Spleen (tissue), 7 donors: ENCODE results near the gene TDRD9.
"Not testable (repeated sequence)": the region's sequence is repeated elsewhere in the genome, so short reads cannot be mapped to it uniquely, and the experiment has no call there.

Experiments used
- POLR2A ChIP-seq, 3 donors: fragments of 450-650 bp; IDR thresholded peaks; one replicate each; pipeline ENCODE4 v1.5.1; 2017; ENCODE audit warnings: antibody characterized with exemption in 3 of 3, mild to moderate bottlenecking in 1 of 3
- POLR2AphosphoS5 ChIP-seq, 3 donors: sonication (generic); formaldehyde crosslinking; IDR thresholded peaks; one replicate each; pipeline ENCODE4 v1.5.1; 2017; ENCODE audit warnings: antibody characterized with exemption in 3 of 3
- TF ChIP-seq, protein P1 (sequence below), 11 experiments: fragments of 200-600 bp in 7 of 11; fragments of 450-650 bp in 4 of 11; sonication (generic) in 4 of 11; IDR thresholded peaks in 8 of 11; conservative IDR thresholded peaks in 3 of 11; 1 replicate in 7 of 11; 2 replicates in 4 of 11; pipeline versions ENCODE4 v1.4.0 to v1.8.0; 2016 to 2021; ENCODE audit warnings: antibody characterized with exemption in 11 of 11, inconsistent platforms in 4 of 11, mild to moderate bottlenecking in 1 of 11
- donor health status: DM: no; HTN: no; CAD: no; lungs with moderate emphysema.
- donor health status: DM: no; HTN: no; CAD: no.
- donor health status: DM: no; HTN: no; CAD: no.

DNA sequence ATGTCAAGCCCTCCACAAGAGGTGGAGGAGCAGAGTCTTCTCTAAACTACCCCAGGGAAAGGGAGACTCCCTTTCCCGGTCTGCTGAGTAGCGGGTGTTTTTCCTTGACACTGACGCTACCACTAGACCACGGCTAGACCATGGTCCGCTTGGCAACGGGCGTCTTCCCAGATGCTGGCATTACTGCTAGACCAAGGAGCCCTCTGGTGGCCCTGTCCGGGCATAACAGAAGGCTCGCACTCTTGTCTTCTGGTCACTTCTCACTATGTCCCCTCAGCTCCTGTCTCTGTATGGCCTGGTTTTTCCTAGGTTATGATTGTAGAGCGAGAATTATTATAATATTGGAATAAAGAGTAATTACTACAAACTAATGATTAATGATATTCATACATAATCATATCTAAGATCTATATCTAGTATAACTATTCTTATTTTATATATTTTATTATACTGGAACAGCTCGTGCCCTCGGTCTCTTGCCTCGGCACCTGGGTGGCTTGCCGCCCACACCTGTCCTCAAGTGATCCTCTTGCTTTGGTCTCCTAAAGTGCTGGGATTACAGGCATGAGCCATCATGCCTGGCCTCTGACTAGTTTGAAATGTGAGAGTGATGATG, 52.5 kb downstream of the TDRD9 start:
- TF ChIP-seq, protein P1, sequence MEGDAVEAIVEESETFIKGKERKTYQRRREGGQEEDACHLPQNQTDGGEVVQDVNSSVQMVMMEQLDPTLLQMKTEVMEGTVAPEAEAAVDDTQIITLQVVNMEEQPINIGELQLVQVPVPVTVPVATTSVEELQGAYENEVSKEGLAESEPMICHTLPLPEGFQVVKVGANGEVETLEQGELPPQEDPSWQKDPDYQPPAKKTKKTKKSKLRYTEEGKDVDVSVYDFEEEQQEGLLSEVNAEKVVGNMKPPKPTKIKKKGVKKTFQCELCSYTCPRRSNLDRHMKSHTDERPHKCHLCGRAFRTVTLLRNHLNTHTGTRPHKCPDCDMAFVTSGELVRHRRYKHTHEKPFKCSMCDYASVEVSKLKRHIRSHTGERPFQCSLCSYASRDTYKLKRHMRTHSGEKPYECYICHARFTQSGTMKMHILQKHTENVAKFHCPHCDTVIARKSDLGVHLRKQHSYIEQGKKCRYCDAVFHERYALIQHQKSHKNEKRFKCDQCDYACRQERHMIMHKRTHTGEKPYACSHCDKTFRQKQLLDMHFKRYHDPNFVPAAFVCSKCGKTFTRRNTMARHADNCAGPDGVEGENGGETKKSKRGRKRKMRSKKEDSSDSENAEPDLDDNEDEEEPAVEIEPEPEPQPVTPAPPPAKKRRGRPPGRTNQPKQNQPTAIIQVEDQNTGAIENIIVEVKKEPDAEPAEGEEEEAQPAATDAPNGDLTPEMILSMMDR (IDR thresholded peaks at IDR 0.05 in 8 of 11, conservative IDR thresholded peaks at IDR 0.05 in 3 of 11) = peak; percentile 33 to 76 (median 67)
- TF ChIP-seq POLR2A, POLR2AphosphoS5 (IDR thresholded peaks at IDR 0.05): not testable (repeated sequence)
